Activated naive CD4-positive, alpha-beta T cell (primary cell): Measurements from ENCODE around the gene S100B.

Source experiments
- DNase-seq, 4 experiments: peaks; one replicate each; lab custom pipeline; 2025; lab: John Stamatoyannopoulos, UW

The S100B gene

GRCh38 chr21:46560568-46561444 is 44.1 kb downstream of the S100B start:
- DNase-seq = no peak

- peak in 3 of 4 experiments; percentile 25 to 52 (median 48) for DNase-seq
These were observed 45.4 kb downstream of the S100B start for GRCh38 chr21:46559291-46559983.

DNA sequence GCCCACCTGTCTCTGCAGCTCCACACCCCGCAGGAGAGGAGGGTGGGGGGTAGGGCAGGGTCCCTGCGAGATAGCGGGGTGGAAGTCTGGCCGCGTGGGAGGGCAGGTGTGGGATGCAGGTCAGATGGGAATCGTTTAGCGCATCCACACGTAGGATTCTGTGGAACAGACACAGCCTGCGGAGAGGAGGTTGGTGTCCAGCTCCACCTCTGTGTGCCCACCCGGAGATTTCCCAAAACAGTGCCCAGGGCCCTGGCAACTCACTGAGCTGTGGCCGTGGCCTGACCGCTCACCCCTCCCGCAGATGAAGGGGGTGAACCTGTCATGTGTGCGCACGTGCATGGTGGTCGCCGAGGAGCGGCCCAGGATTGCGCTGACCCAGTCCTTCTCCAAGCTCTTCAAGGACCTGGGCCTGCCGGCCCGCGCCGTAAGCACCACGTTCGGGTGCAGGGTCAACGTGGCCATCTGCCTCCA is 46.9 kb downstream of the S100B start:
- DNase-seq = no peak

GRCh38 chr21:46557469-46557868 is 47.4 kb downstream of the S100B start:
- no peak for DNase-seq

- DNase-seq = no peak
These were observed 48.1 kb downstream of the S100B start for GRCh38 chr21:46556802-46557201.

DNA sequence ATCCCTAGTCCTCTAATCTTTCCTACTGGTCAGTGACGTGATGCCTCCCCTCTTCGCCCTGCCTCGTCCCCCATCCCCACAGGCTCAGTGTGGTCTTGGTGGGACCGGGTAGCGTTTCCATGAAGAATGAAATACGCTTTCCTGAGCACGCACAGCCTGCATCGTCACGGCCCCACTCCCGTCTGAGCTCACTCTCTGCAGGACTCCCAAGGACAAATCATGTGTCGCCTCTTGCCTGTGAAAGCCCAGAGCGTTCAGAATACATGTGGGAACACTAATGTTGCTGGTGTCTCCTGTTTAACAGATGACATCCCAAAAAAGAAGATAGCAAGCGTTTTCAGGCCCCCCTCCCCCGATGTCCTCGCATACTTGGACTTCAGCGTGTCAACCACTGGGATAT is 49.2 kb downstream of the S100B start:
- DNase-seq = no peak

DNA sequence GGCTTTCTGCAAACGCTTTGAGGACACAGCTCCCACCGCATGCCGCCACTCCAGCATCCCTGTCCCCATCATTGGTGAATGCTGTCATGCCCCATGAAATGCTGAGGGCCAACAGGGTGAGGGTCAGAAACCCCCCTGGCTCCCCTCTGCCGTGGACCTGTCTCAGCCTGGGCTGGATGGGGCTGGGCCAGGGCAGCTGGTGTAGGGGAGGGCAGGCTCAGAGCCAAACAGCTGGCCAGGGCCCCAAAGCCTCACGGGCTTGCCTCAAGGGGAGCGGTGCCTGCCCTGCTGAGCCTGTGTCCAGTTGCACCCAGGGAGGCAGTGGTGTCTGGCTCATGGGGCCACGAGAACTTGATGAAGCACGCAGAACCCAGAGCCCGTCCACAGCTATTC is 49.7 kb downstream of the S100B start:
- DNase-seq = no peak

- no peak for DNase-seq
These were observed 50.3 kb downstream of the S100B start for GRCh38 chr21:46554431-46555224.

DNA sequence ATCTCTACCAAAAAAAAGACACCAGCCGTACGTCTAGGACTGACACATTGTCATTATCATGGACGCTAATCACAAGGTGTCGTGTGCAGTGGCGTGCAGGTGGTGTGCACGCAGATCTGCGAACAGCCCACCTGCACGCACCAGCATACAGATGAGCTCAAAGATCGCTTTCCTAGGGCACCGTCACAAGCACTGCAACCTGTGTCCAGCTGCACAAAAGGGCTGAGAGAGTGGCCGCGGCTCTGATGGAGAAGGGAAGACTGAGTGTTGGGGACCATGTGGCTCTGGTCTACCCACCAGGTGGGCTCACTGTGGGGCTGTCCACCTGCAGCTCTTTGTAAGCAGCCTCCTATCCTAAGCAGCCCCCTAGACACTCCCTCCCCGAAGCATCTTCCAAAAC is 50.9 kb downstream of the S100B start:
- DNase-seq = no peak

- no peak for DNase-seq
These were observed 52.0 kb downstream of the S100B start for GRCh38 chr21:46552865-46553379.

DNA sequence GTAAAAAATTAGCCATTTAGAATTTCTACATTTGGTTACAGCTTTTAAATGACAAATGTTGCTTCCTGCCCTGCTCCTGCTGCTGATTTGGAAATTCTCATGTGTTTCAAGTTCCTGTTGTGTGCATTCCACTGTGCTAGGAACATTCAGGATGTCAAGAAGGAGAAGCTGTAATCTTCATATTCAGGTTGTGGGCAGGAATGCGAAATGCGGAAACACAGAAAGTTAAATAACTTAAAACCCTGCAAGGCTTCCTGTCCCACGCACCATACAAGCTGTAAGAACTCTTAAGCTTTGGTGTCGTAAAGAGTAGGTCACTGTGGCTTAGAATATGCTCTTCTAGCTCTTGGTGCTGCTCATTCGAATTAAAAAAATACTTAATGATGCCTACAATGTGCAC is 52.6 kb downstream of the S100B start:
- no peak for DNase-seq

DNA sequence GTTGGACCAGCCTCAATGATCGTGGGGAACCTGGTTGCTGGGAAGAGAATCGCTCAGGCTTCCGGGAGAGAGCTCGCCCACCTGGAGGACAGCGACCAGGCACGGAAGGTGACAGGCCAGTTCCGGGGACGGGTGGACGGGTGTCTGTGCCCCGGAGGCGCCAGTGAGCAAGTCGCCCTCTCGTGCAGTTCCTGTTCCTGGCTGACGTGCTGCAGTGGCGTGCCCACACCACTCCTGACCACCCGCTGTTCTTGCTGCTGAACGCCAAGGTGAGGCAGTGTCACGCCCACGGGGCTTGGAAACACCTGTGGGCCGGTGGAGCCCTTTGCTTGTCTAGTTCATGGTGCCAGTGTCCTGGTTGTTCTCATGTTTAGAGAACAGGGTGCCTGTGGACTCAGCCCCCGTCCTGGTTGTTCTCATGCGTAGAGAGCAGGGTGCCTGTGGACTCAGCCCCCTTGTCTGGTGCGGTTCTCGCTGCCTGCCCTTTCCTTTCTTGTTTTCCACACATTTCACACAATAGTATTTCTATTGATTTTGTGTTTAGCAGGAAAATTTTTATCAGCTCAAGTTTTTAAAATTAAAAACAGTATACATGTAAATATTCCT is 53.1 kb downstream of the S100B start:
- peak in 1 of 4 experiments; percentile 38 for DNase-seq

- DNase-seq = peak in 2 of 4 experiments; percentile 41 to 44
These were observed 54.6 kb downstream of the S100B start for GRCh38 chr21:46550116-46550941.

- no peak for DNase-seq
These were observed 55.2 kb downstream of the S100B start for GRCh38 chr21:46549650-46550049.
